GM21786 (cell line): ENCODE measurements around the gene RAB21.
"Not testable (repeated sequence)": the region's sequence is repeated elsewhere in the genome, so short reads cannot be mapped to it uniquely, and the experiment has no call there.

Experiments used
- ATAC-seq: cut with Tn5 transposase; IDR thresholded peaks from one replicate; pipeline ENCODE4 v1.9.1; 2021; ENCODE audit not compliant: unreplicated experiment

The RAB21 gene

DNA sequence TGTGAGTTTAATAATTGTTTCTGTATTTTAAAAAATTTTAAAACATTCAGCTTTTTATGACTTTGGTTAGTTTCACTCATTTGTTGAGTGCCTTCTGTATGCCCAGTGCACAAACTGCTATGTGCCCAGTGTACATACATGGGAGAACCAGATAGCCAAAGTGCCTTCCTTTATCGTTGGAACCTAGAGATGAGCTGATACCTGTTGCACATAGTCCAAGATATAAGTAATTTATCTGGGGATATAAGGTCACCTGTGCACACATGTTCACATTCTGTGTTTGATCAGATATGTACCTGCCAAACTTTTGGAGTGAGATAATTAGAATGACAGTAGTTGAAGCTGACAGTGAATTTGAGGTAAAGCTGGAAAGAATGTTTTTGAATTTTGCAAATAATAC, 37.9 kb downstream of the RAB21 start:
- ATAC-seq: no peak

DNA sequence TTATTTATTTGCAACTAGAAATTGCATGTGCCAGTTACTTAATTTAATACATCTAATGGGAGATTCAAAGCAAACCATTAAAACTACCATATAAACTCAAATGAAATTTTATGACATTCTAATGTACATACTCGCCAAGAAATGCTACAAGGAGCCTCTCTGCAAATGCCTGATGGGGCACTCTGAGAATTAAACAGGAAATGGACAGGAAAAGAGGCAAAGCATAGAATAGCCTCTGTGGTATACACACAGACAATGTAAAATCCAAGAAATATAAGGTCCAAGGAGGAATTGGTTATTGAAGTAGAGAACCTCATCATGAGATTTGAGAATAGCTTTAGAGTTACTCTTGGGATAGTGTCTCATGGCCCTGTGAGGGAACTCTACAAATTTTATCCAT, 41.2 kb downstream of the RAB21 start:
- no peak for ATAC-seq

DNA sequence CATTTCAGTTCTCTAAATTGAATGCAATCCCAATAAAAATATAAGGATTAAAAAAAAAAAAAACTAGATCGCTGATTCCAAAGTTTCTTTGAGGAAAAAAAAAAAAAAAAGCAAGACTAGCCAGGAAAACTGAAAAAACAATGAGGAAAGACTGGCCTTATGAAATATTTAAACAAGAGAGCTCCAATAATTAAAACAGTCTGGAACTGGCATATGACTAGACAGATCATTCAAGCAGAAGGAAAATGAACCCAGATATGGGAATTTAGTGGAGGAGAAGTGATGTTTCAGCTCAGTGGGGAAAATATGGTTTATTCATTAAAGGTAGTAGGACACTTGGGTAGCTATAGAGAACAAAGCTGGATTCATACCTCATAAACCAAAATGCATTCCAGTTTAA, 42.9 kb downstream of the RAB21 start:
- no peak for ATAC-seq

- ATAC-seq: no peak
These were observed 44.4 kb downstream of the RAB21 start for GRCh38 chr12:71799106-71799505.

DNA sequence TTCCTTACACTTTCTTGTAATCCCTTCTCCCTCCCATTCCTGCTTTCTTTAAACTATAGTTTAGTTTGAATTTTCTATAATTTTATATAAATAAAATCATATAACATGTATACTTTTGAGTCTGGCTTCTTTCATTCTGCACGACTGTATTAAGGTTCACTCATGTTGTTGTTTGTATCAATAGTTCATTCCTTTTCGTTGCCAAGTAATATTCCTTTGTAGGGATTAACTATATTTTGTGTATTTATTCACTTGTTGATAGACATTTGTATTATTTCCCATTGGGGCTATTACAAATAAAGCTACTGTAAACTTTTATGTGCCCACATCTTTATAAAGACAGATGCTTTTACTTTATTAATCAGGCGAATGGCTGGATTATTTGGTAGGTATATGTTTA, 45.5 kb downstream of the RAB21 start:
- no peak for ATAC-seq

DNA sequence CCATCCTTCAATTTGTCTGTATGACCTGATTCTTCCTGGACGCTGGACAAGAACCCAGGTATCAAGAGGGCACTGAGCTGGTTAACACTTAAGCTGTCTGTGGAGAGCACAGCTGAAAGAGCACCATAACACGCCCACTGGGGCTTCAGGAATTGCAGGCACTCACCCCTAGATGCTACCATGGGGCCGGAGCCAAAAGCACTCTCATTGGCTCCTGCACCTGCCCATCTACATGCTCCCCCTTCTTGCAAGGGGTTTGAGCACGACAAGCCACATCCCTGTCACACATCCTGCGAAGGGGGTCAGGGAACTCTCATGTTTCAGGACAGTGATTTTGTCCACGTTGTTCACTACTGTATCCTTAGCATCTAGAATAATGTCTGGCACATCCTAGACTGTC, 49.8 kb downstream of the RAB21 start:
- no peak for ATAC-seq

- no peak for ATAC-seq
These were observed 56.3 kb downstream of the RAB21 start for GRCh38 chr12:71810921-71811320.

DNA sequence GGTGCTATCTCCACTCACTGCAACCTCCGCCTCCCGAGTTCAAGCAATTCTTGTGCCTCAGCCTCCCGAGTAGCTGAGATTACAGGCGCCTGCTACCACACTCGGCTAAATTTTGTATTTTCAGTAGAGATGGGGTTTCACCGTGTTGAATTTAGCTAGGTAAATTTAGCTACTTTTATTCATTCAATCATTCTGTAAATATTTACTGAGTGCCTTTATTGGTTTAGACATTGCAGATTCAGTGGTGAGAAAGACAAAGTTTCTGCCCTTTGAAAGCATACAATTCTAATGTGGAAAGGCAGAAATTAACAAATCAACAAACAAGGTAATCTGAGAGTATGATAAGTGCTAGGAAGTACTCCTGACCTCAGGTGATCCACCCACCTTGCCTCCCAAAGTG, 60.6 kb downstream of the RAB21 start:
- ATAC-seq: not testable (repeated sequence)

DNA sequence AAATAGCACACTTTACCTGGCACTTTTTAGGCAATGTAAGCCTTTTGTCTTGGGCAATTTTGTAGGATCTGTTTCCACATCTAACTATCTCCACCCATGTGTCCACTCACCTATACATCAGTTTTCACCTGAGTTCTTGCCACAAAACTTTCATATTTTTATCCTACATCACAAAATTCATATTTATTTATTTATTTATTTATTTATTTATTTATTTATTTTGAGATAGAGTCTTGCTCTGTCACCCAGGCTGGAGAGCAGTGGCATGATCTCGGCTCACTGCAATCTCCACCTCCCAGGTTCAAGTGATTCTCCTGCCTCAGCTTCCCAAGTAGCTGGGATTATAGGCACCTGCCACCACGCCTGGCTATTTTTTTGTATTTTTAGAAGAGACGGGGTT, 67.4 kb downstream of the RAB21 start:
- ATAC-seq: not testable (repeated sequence)

GRCh38 chr12:71828813-71829212, 74.2 kb downstream of the RAB21 start:
- no peak for ATAC-seq

DNA sequence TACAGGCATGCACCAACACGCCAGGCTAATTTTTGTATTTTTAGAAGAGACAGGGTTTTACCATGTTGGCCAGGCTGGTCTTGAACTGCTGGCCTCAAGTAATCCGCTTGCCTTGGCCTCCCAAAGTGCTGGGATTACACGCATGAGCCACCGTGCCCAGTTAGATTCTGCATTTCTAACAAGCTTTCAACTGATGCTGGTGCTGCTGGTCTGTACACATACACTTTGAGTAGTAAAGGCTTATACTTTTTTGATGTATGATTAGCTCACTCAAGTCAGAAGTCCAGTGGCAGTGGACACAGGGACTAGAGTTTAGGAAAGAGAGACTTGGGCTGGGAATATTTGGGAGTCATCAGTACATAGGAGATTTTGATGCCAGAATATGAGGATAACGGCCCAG, 82.7 kb downstream of the RAB21 start:
- no peak for ATAC-seq

GRCh38 chr12:71838231-71838630, 83.6 kb downstream of the RAB21 start:
- ATAC-seq: no peak

- no peak for ATAC-seq
These were observed 84.0 kb downstream of the RAB21 start for GRCh38 chr12:71838676-71839075.

- ATAC-seq: no peak
These were observed 85.7 kb downstream of the RAB21 start for GRCh38 chr12:71840231-71840847.

DNA sequence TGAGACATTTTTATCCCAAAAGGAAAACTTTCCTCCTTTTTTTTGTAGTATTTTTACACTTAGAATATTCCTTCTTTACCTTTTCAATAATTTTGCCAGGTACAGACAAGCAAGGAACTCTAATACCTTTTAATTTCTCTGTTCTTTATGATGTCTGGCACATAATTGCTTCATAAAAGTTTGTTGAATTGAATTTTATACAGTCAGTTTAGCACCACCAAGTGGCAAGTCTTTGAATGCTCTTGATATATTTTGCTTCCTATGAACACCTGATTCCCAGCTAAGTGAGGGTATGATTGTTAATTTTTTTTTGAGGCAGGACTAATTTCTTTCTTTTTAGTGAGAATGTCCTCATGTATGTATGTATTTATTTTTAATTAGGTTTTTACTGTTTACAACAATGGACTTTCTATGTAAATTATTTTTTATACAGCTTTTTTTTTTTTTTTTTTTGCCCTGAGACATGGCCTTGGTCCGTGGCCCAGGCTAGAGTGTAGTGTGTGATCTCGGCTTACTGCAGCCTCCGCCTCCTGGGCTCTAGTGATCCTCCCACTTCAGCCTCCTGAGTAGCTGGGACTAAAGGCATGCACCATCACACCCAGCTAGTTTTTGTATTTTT, 91.8 kb downstream of the RAB21 start:
- ATAC-seq: peak; percentile 47

GRCh38 chr12:71848212-71848611, 93.5 kb downstream of the RAB21 start:
- ATAC-seq: no peak

DNA sequence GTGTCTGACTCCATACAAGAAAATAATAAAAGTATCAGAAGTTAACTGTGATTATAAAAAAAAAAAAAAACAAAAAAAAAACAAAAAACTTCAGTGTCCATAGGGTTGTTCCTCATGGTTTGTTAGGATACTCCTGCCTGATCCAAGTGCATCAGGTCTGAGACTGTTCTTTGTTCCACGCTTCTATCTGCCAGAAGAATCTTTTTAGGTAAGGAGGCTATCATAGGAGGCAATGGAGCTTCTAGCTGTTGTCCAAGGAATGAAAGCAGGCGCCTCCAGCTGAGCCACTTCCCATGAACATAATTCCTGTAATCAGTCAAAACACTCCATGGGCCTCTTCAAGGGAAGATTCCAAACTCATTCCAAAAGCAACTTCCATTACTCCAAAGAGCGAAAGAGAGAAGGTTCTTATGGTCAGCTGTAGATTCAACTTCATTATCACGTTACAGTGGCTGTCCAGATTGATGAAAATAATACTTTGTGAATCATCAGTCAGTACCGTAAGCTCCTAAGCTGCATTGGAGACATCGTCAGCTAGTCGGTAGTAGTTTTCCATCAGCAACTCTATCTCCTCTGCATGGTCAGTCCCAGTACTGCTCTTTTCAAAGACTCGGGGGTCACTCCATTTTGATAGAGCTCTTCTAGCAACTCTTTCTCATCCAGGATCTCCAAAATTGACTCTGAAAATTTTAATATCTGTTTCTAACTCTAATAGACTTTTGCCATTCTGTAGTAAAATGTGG, 94.6 kb downstream of the RAB21 start:
- ATAC-seq: no peak
